Measurements from ENCODE around the gene RBM17. TPM values are rescaled to one million over a fixed set of nuclear protein-coding genes. Genes with fewer than 3 reads are reported as not detected.
A peak's percentile ranks its signal among the peaks of the same experiment; 100 is the strongest.

RBM17 gene
- total RNA-seq, 2 donors from 2014 or later = 141 to 227 TPM

DNA sequence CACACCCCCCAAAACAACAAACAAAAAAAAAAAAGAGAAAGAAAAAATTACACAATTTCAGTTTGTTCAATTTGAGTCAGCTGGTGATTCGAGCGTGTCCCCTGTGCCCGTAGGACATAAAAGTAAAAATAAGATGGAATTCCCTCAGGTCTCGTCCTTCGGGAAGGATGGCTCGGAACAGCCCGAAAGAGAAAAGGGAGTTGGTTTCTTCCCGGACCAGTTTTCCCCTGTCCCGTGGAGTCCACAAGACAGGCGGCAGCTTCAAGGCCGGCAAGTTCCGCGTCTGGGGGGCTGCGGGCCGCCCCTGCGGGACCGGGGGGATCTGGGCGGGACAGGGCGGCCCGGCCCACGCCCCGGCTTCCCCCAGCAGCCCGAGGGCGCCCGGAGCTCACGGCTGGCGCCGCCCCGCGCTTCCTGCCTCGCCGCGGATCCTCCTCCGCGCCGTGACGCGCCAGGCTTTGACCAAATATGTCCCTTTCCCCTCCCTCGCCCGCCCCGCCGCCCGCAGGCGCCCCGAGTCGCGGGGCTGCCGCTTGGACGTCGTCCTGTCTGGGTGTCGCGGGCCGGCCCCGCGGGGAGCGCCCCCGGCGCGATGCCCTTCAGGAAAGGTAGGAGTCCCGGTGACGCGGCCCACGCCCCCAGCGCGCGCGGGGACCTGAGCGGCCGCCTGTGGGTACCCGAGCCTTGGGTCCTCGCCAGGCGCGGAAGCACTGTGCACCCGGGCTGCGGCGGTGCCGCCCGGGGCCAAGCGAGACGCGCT, 55.8 kb downstream of the RBM17 start:
- H3K27ac Mint-ChIP-seq = peak overlapping the region; percentile 77 to 96
- H3K36me3 Mint-ChIP-seq = peaks cover 5 to 32% of the 10 kb centered on the region in 2 donors
- H3K9me3 Mint-ChIP-seq = no peaks in the 10 kb centered on the region
- DNase-seq (ENCODE audit: low spot score in 2 of 2) = peak; percentile 87 to 91
- ATAC-seq = peak; percentile 72 to 79

DNA sequence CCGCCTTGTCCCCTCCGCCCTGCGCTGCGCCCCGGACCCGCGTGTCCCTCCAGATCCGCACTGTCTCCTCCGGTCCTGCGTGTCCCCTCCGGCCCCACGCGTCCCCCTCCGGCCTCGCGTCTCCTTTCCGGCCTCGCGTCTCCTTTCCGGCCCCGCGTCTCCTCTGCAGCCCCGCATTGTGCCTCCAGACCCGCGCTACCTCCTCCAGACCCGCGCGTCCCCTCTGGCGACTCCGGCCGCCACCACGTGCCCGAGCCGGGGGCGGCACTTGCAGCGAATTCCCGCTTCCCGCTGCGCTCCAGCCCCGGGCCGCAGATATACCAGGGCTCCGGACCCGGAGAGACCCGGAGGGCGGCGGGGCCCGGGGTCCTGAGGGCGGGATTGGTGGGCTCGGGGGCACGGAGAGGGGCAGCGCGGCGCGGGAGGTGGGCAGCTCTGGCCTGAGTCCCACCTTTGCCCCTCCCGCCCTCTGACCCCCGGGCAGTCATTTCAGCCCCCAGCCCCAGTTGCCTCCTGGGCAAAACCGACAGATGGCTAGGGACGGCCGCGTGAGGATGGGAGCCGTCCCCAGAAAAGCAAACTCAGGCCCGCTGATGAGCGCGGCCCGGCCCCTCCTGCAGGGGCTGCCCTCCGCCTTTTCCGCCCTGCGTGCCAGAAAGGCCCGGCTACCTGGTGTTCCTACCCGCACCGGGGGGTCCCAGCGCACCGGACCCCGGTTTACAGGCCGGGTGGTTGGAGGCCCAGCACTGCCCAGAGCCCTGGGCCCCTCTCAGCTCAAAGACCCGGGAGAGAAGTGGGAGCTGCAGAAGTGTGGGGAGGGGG, 56.5 kb downstream of the RBM17 start:
- peak in 1 of 2 donors; percentile 0 for ATAC-seq
- H3K36me3 Mint-ChIP-seq = peaks cover 5 to 32% of the 10 kb centered on the region in 2 donors
- H3K27ac Mint-ChIP-seq = peak overlapping the region; percentile 77
- no peaks in the 10 kb centered on the region for H3K9me3 Mint-ChIP-seq
- no peak for DNase-seq (ENCODE audit: low spot score in 2 of 2)

GRCh38 chr10:6146013-6146785, 57.4 kb downstream of the RBM17 start:
- Mint-ChIP-seq H3K27ac (peak overlapping the region in 1 of 2 donors; percentile 77), H3K36me3 (peaks cover 5 to 34% of the 10 kb centered on the region in 2 donors), H3K9me3 (no peaks in the 10 kb centered on the region)
- no peak for ATAC-seq
- no peak for DNase-seq (ENCODE audit: low spot score in 2 of 2)

- Mint-ChIP-seq H3K36me3 (peaks cover 5 to 38% of the 10 kb centered on the region in 2 donors), H3K27ac (no peak overlapping the region), H3K9me3 (no peaks in the 10 kb centered on the region)
- ATAC-seq (no peak), DNase-seq (ENCODE audit: low spot score in 2 of 2) (no peak)
These were observed 58.1 kb downstream of the RBM17 start for GRCh38 chr10:6146921-6147320.

- no peak for DNase-seq (ENCODE audit: low spot score in 2 of 2)
- peak in 1 of 2 donors; percentile 11 for ATAC-seq
- Mint-ChIP-seq H3K27ac (no peak overlapping the region), H3K9me3 (no peaks in the 10 kb centered on the region), H3K36me3 (peaks cover 5 to 47% of the 10 kb centered on the region in 2 donors)
These were observed 59.4 kb downstream of the RBM17 start for GRCh38 chr10:6148251-6148701.

DNA sequence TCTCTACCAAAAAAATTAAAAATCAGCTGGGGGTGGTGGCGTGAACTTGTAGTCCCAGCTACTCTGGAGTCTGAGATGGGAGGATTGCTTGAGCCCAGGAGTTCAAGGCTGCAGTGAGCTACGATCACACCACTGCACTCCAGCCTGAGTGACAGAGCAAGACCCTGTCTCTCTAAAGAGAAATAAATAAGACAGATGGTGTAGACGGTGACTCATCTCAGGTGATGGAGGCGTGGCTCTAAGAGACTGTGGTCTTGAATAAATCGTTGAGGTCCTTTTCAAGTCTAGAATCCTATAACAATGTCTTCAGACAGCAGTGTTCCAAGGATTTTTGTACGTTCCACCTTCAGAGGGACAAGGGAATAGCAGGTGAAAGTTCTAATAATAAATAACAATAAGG, 60.1 kb downstream of the RBM17 start:
- Mint-ChIP-seq H3K27ac (peak overlapping the region in 1 of 2 donors; percentile 62), H3K9me3 (no peaks in the 10 kb centered on the region), H3K36me3 (peaks cover 5 to 53% of the 10 kb centered on the region in 2 donors)
- no peak for ATAC-seq
- DNase-seq (ENCODE audit: low spot score in 2 of 2) = no peak

DNA sequence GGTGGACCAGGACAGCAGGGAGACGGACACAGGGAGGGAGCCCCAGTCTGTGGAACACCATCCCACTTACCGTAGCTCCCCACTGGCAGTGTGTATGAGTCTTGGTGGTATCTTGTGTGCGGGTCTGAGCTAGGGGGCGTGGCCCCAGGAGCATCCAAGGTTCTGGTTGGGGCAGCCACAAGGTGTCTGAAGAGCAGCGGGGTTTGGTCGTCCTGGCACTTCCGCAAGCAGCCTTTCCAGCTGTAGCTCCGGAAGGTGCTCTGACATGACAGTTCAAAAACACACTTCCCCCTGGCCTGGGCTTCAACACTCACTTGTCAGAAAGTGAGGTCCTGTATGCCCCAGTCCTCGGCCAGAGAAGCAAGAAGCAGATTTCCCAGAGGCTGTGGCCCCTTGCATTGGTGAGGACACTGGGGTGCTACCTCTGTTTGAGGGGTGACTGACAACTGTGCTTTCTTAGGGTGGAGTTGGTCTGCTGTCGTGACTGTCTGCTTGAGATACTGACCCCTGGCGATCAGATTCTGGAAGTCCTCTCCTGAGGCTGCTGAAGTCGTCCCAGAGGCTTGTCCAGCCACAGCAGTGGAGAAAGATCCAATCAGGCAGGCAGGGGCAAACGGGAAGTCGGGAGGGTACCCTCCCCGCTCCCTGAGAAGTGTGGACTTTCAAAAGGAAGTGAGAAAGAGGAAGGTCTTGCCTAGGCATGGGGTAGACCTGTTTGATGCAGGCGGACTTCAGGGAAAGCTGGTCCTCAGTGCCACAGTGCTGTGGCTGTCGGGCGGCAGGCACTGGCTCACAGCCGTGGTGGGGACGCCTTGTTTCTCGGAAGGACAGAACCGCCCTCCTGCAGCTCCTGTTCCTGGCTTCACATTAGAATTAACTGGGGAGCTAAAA, 62.5 kb downstream of the RBM17 start:
- Mint-ChIP-seq H3K36me3 (peaks cover 5 to 49% of the 10 kb centered on the region in 2 donors), H3K9me3 (no peaks in the 10 kb centered on the region), H3K27ac (peak overlapping the region; percentile 81 to 90)
- ATAC-seq = peak; percentile 74 to 78
- peak in 1 of 2 donors; percentile 76 for DNase-seq (ENCODE audit: low spot score in 2 of 2)

DNA sequence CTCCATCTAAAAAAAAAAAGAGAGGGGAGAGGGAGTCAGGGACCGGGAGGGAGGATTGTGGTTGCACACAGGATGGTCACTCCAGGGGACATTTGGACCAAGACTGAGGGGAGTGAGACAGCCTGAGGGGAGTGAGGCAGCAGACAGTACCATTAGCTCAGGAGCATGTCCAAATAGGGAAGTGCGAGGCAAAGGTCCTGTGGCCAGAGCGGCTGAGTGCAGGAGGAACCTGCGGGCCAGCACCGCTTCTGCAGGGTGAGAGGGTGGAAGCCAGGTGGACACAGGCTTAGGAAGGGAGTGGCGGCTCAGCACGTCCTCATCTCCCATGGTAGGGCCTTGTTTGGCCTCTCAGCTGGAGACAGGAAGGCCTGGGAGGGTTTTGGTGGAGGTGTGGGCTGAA, 65.0 kb downstream of the RBM17 start:
- ATAC-seq (no peak), DNase-seq (ENCODE audit: low spot score in 2 of 2) (no peak)
- H3K36me3 Mint-ChIP-seq = peaks cover 0 to 26% of the 10 kb centered on the region in 2 donors
- no peaks in the 10 kb centered on the region for H3K9me3 Mint-ChIP-seq
- no peak overlapping the region for H3K27ac Mint-ChIP-seq

GRCh38 chr10:6154566-6154965, 65.7 kb downstream of the RBM17 start:
- H3K27ac Mint-ChIP-seq = peak overlapping the region; percentile 4 to 14
- no peaks in the 10 kb centered on the region for H3K9me3 Mint-ChIP-seq
- H3K36me3 Mint-ChIP-seq = peaks cover 0 to 26% of the 10 kb centered on the region in 2 donors
- ATAC-seq (no peak), DNase-seq (ENCODE audit: low spot score in 2 of 2) (no peak)

- Mint-ChIP-seq H3K27ac (peak overlapping the region; percentile 60 to 86), H3K9me3 (no peaks in the 10 kb centered on the region), H3K36me3 (peaks cover 0 to 16% of the 10 kb centered on the region in 2 donors)
- ATAC-seq = no peak
- no peak for DNase-seq (ENCODE audit: low spot score in 2 of 2)
These were observed 69.4 kb downstream of the RBM17 start for GRCh38 chr10:6158276-6158675.

GRCh38 chr10:6161921-6162320, 73.1 kb downstream of the RBM17 start:
- no peak for DNase-seq (ENCODE audit: low spot score in 2 of 2)
- peaks cover 5 to 18% of the 10 kb centered on the region in 2 donors for H3K36me3 Mint-ChIP-seq
- ATAC-seq = no peak
- no peaks in the 10 kb centered on the region for H3K9me3 Mint-ChIP-seq
- no peak overlapping the region for H3K27ac Mint-ChIP-seq

DNA sequence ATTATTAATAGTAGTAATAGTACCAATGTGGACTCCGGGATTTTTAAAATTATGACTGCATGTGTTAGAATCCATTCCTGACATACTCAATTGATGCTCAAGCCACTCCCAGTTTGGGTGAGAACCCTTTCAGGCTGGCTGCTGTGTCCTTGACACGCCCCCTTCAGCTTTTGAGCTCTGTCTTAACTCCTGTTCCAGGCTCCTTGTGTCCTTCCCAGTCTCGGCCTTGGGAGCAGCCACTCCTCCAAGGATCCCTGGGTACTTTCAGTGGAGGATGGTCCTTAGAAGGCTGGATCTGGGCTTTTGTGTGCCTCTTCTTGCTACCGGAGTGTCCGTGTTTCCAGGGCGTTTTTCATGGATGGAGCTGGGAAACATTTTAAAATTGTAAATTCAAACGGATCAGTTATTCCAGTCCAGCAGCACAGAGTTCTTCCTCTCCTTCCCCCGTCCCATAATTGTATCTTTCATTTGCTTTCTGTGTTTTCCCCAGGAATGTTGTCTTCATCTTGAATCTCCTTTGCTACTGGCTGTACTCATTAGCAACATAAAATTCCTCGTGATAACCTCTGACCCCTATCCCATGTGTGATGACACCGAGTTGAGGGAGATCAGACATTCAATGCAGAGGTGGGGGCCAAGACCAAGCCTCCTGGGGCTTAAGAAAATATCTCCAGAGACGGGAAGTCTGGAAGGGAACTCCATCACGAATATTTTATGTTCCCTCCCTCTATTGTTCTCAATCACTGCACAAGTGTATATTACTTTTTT, 73.9 kb downstream of the RBM17 start:
- no peak overlapping the region for H3K27ac Mint-ChIP-seq
- ATAC-seq (no peak), DNase-seq (ENCODE audit: low spot score in 2 of 2) (no peak)
- peaks cover 5 to 27% of the 10 kb centered on the region in 2 donors for H3K36me3 Mint-ChIP-seq
- H3K9me3 Mint-ChIP-seq = no peaks in the 10 kb centered on the region

- ATAC-seq = peak; percentile 92 to 97
- peaks cover 5 to 27% of the 10 kb centered on the region in 2 donors for H3K36me3 Mint-ChIP-seq
- H3K9me3 Mint-ChIP-seq = no peaks in the 10 kb centered on the region
- DNase-seq (ENCODE audit: low spot score in 2 of 2) = peak; percentile 89 to 94
- peak overlapping the region; percentile 97 to 98 for H3K27ac Mint-ChIP-seq
These were observed 74.8 kb downstream of the RBM17 start for GRCh38 chr10:6163364-6164270.

All from activated naive CD4-positive, alpha-beta T cell treated with anti-CD3 and anti-CD28 coated beads, Interleukin-2, amount 50 U/mL, for 72 hours (primary cell).